GM19193 (cell line): ENCODE measurements around the gene RIGI.

Experiments
- POLR2A ChIP-seq: IDR thresholded peaks from 4 replicates; pipeline ENCODE4 v1.6.1; 2011; ENCODE audit not compliant: insufficient read depth, insufficient read length; ENCODE audit errors: extremely low read depth

RIGI gene

GRCh38 chr9:32487981-32488380 is 38.0 kb downstream of the RIGI start:
- TF ChIP-seq POLR2A, result no peak

GRCh38 chr9:32486839-32487562 is 39.0 kb downstream of the RIGI start:
- TF ChIP-seq POLR2A, result no peak

DNA sequence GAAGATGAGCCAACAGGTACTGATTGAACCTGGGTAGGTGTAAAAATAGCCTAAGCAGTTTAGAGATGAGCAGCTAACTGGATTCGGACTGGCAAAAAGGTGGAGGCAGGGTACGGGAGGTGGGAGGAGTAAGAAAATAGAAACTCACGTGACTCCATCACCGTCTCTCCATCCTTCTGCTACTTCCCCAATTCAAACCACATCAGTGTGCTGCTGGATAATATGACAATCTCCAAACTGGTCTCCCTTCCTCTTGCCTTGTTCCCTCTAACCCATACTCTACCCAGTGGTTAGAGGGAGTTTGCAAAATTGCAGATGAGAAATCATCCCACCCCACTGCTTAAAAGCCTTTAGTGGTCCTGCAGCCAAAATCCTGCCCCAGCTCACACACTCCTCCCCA is 42.7 kb downstream of the RIGI start:
- no peak for TF ChIP-seq POLR2A
